HG02588 (cell line): Measurements from ENCODE around the gene FAF2.
"Not testable (repeated sequence)": the region's sequence is repeated elsewhere in the genome, so short reads cannot be mapped to it uniquely, and the experiment has no call there.

Experiments
- ATAC-seq: cut with Tn5 transposase; IDR thresholded peaks from one replicate; pipeline ENCODE4 v1.9.1; 2021; ENCODE audit warnings: mild to moderate bottlenecking, moderate library complexity; ENCODE audit not compliant: unreplicated experiment

The FAF2 gene

GRCh38 chr5:176447978-176448608 is at the start of gene FAF2:
Gene FAF2, plus strand, starts transcription at chr5:176448385. Its CDS starts 23 bp downstream, at chr5:176448408.
- peak; percentile 90 for ATAC-seq

- ATAC-seq = no peak
Observed at GRCh38 chr5:176400382-176401156, 47.6 kb upstream of the FAF2 start.

- no peak for ATAC-seq
Observed at GRCh38 chr5:176401281-176402205, 46.6 kb upstream of the FAF2 start.

- no peak for ATAC-seq
Observed at GRCh38 chr5:176405656-176406435, 42.3 kb upstream of the FAF2 start.

GRCh38 chr5:176406436-176407052 is 41.6 kb upstream of the FAF2 start:
- ATAC-seq = no peak

- ATAC-seq = no peak
Observed at GRCh38 chr5:176407456-176408251, 40.5 kb upstream of the FAF2 start.

- not testable (repeated sequence) for ATAC-seq
Observed at GRCh38 chr5:176408252-176408573, 40.0 kb upstream of the FAF2 start.

GRCh38 chr5:176408590-176408989 is 39.6 kb upstream of the FAF2 start:
- no peak for ATAC-seq

- no peak for ATAC-seq
Observed at GRCh38 chr5:176409765-176410164, 38.4 kb upstream of the FAF2 start.

- ATAC-seq = no peak
Observed at GRCh38 chr5:176410486-176411180, 37.6 kb upstream of the FAF2 start.

GRCh38 chr5:176412517-176413254 is 35.5 kb upstream of the FAF2 start:
- ATAC-seq = no peak

- no peak for ATAC-seq
Observed at GRCh38 chr5:176413255-176413565, 35.0 kb upstream of the FAF2 start.

- ATAC-seq = no peak
Observed at GRCh38 chr5:176413709-176414191, 34.4 kb upstream of the FAF2 start.

GRCh38 chr5:176414704-176415103 is 33.5 kb upstream of the FAF2 start:
- no peak for ATAC-seq

- no peak for ATAC-seq
Observed at GRCh38 chr5:176415240-176415951, 32.8 kb upstream of the FAF2 start.

GRCh38 chr5:176415952-176416924 is 31.9 kb upstream of the FAF2 start, which contains the start of gene CLTB:
Gene CLTB, minus strand, starts transcription at chr5:176416539. Its CDS starts 176 bp downstream, at chr5:176416363.
- ATAC-seq = peak; percentile 92
